ENCODE data around the gene RANGAP1.

The RANGAP1 gene

DNA sequence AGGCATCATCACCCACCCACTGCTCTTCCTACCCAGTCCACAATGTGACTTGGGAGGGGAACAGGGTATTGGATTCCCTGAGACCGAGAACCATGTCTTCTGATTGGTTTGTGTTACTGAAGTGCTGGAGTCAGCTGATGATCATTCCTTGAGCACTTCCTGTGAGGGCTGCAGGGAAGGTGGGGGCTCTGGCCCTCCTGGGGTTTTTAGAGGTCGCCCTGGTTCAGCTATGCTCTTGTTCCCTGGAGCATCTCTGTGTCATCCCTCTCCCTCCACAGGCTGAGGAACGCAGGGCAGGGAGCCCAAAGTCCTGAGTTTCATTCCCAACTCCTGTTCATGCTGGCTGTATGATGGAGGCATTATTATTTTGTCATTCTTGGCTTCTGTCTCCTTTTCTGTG, 22.1 kb upstream of the RANGAP1 start:
- ATAC-seq = peak; percentile 58
- TF ChIP-seq CSDC2 (CRISPR knock-in tag; IDR thresholded peaks at IDR 0.05) (no peak), TSHZ2 (CRISPR knock-in tag; IDR thresholded peaks at IDR 0.05) (no peak), CSRNP3 (CRISPR knock-in tag; IDR thresholded peaks at IDR 0.05) (no peak), ARNTL (CRISPR knock-in tag; IDR thresholded peaks at IDR 0.05; ENCODE audit: borderline replicate concordance, low read depth) (no peak), OSR1 (CRISPR knock-in tag; IDR thresholded peaks at IDR 0.05) (no peak), TCF4 (CRISPR knock-in tag; IDR thresholded peaks at IDR 0.05; ENCODE audit: borderline replicate concordance) (no peak), ZFP30 (CRISPR knock-in tag; IDR thresholded peaks at IDR 0.05) (no peak), ISL1 (CRISPR knock-in tag; IDR thresholded peaks at IDR 0.05) (no peak), BACH2 (CRISPR knock-in tag; IDR thresholded peaks at IDR 0.05; ENCODE audit: borderline replicate concordance) (no peak), RARB (CRISPR knock-in tag; IDR thresholded peaks at IDR 0.05) (no peak)

DNA sequence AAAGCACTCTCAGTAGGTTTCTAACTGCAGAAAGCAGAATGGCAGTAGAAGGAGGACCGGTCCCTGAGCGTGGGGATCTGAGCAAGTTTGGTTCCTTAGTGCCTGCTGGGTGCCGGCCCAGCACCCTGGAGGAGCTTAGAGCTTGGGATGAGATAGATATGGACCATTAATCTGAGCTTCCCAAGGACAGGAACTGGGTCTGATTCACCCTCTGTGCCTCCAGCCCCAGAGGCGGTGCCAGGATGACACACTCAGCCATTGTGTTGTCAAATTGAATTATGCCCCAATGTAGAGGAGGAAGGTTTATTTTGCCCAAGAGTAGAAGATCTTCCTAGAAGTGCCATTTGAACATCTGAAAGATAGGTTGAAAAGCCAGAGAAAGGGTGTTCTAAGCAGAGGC, 19.7 kb upstream of the RANGAP1 start:
- peak; percentile 65 for ATAC-seq
- TF ChIP-seq POU6F1 (CRISPR knock-in tag; IDR thresholded peaks at IDR 0.05; ENCODE audit: borderline replicate concordance, low read depth) = no peak
- no peak for TF ChIP-seq ZNF8 (CRISPR knock-in tag; IDR thresholded peaks at IDR 0.05)
- TF ChIP-seq GLIS3 (CRISPR knock-in tag; IDR thresholded peaks at IDR 0.05) = no peak
- TF ChIP-seq, protein P1, sequence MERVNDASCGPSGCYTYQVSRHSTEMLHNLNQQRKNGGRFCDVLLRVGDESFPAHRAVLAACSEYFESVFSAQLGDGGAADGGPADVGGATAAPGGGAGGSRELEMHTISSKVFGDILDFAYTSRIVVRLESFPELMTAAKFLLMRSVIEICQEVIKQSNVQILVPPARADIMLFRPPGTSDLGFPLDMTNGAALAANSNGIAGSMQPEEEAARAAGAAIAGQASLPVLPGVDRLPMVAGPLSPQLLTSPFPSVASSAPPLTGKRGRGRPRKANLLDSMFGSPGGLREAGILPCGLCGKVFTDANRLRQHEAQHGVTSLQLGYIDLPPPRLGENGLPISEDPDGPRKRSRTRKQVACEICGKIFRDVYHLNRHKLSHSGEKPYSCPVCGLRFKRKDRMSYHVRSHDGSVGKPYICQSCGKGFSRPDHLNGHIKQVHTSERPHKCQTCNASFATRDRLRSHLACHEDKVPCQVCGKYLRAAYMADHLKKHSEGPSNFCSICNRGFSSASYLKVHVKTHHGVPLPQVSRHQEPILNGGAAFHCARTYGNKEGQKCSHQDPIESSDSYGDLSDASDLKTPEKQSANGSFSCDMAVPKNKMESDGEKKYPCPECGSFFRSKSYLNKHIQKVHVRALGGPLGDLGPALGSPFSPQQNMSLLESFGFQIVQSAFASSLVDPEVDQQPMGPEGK (CRISPR knock-in tag; IDR thresholded peaks at IDR 0.05; ENCODE audit: borderline replicate concordance) = no peak
- TF ChIP-seq CSRNP3 (CRISPR knock-in tag; IDR thresholded peaks at IDR 0.05) = no peak
- TF ChIP-seq ESRRG (CRISPR knock-in tag; IDR thresholded peaks at IDR 0.05) = no peak
- TF ChIP-seq, protein P2, sequence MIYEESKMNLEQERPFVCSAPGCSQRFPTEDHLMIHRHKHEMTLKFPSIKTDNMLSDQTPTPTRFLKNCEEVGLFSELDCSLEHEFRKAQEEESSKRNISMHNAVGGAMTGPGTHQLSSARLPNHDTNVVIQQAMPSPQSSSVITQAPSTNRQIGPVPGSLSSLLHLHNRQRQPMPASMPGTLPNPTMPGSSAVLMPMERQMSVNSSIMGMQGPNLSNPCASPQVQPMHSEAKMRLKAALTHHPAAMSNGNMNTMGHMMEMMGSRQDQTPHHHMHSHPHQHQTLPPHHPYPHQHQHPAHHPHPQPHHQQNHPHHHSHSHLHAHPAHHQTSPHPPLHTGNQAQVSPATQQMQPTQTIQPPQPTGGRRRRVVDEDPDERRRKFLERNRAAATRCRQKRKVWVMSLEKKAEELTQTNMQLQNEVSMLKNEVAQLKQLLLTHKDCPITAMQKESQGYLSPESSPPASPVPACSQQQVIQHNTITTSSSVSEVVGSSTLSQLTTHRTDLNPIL (CRISPR knock-in tag; IDR thresholded peaks at IDR 0.05; ENCODE audit: low read depth) = no peak
- no peak for TF ChIP-seq PPARA (CRISPR knock-in tag; IDR thresholded peaks at IDR 0.05; ENCODE audit: borderline replicate concordance)
- no peak for TF ChIP-seq ARNTL (CRISPR knock-in tag; IDR thresholded peaks at IDR 0.05; ENCODE audit: borderline replicate concordance, low read depth)
- TF ChIP-seq OSR1 (CRISPR knock-in tag; IDR thresholded peaks at IDR 0.05) = no peak
- no peak for TF ChIP-seq ZNF565 (CRISPR knock-in tag; conservative IDR thresholded peaks at IDR 0.05; ENCODE audit: low read depth)
- no peak for TF ChIP-seq BACH2 (CRISPR knock-in tag; IDR thresholded peaks at IDR 0.05; ENCODE audit: borderline replicate concordance)
- TF ChIP-seq CSDC2 (CRISPR knock-in tag; IDR thresholded peaks at IDR 0.05) = no peak
- no peak for TF ChIP-seq ZFP30 (CRISPR knock-in tag; IDR thresholded peaks at IDR 0.05)
- no peak for TF ChIP-seq TCF4 (CRISPR knock-in tag; IDR thresholded peaks at IDR 0.05; ENCODE audit: borderline replicate concordance)
- TF ChIP-seq TOX (CRISPR knock-in tag; IDR thresholded peaks at IDR 0.05; ENCODE audit: borderline replicate concordance) = no peak
- TF ChIP-seq ZC3H10 (CRISPR knock-in tag; IDR thresholded peaks at IDR 0.05) = no peak
- no peak for TF ChIP-seq ZNF70 (CRISPR knock-in tag; IDR thresholded peaks at IDR 0.05)
- no peak for TF ChIP-seq RARB (CRISPR knock-in tag; IDR thresholded peaks at IDR 0.05)

Data from SK-N-SH treated with all-trans-retinoic acid at 6 μM for 48 hours (cell line).